Fibroblast of the aortic adventitia (primary cell): ENCODE results near the gene PRMT7. TPM values are rescaled to one million over a fixed set of nuclear protein-coding genes. Genes with fewer than 3 reads are reported as not detected.

Experiments used
- DNase-seq: peaks from one replicate; pipeline ENCODE4 v3.0.0-alpha.2; 2010; ENCODE audit warnings: low read depth
- H3K4me3 ChIP-seq: 2 replicates; pipeline ENCODE4 v1.5.1; 2011; ENCODE audit warnings: low read depth, mild to moderate bottlenecking, control low read depth, low read length, moderate library complexity
- CTCF ChIP-seq: IDR thresholded peaks from 2 replicates; pipeline ENCODE4 v1.5.1; 2011; ENCODE audit warnings: mild to moderate bottlenecking, low read length, control low read depth, inconsistent platforms; ENCODE audit not compliant: insufficient read depth
- total RNA-seq: library from RNA; depleted of rRNA; stranded (reverse); fragments of >200 nt; gene quantifications from 2 replicates; pipeline ENCODE4 v1.2.3, GENCODE V29; 2012; ENCODE audit warnings: low replicate concordance

PRMT7 gene
- total RNA-seq, 1 donor, result 42.1 TPM

GRCh38 chr16:68289202-68289601 lies 21.6 kb upstream of the PRMT7 start:
- no peak for TF ChIP-seq CTCF
- no peak for DNase-seq

GRCh38 chr16:68289621-68290329 lies 21.0 kb upstream of the PRMT7 start:
- H3K4me3 ChIP-seq, result no peak overlapping the region
- DNase-seq, result peak; percentile 46
- TF ChIP-seq CTCF, result no peak

More at GRCh38 chr16:68289202-68289601, 21.6 kb upstream of the PRMT7 start:
- no peak overlapping the region for H3K4me3 ChIP-seq

GRCh38 chr16:68290450-68290849 lies 20.4 kb upstream of the PRMT7 start:
- DNase-seq, result no peak
- no peak for TF ChIP-seq CTCF
- H3K4me3 ChIP-seq, result no peak overlapping the region

- no peak for TF ChIP-seq CTCF
- H3K4me3 ChIP-seq, result no peak overlapping the region
- no peak for DNase-seq
Observed at GRCh38 chr16:68291227-68291626, 19.6 kb upstream of the PRMT7 start.

- no peak overlapping the region for H3K4me3 ChIP-seq
- no peak for DNase-seq
- no peak for TF ChIP-seq CTCF
Observed at GRCh38 chr16:68292425-68292824, 18.4 kb upstream of the PRMT7 start.

- no peak for DNase-seq
- TF ChIP-seq CTCF, result no peak
- H3K4me3 ChIP-seq, result no peak overlapping the region
Observed at GRCh38 chr16:68296291-68296690, 14.5 kb upstream of the PRMT7 start.

GRCh38 chr16:68296693-68297092 lies 14.1 kb upstream of the PRMT7 start:
- no peak overlapping the region for H3K4me3 ChIP-seq
- no peak for TF ChIP-seq CTCF
- DNase-seq, result no peak
